GM19324 (cell line): ENCODE measurements around the gene PKD2L1.
A peak's percentile ranks its signal among the peaks of the same experiment; 100 is the strongest.
"Not testable (repeated sequence)": the region's sequence is repeated elsewhere in the genome, so short reads cannot be mapped to it uniquely, and the experiment has no call there.

ENCODE experiments used
- ATAC-seq: cut with Tn5 transposase; IDR thresholded peaks from one replicate; pipeline ENCODE4 v1.9.1; 2021; ENCODE audit warnings: mild to moderate bottlenecking, moderate library complexity; ENCODE audit not compliant: unreplicated experiment, low FRiP score

Gene PKD2L1

DNA sequence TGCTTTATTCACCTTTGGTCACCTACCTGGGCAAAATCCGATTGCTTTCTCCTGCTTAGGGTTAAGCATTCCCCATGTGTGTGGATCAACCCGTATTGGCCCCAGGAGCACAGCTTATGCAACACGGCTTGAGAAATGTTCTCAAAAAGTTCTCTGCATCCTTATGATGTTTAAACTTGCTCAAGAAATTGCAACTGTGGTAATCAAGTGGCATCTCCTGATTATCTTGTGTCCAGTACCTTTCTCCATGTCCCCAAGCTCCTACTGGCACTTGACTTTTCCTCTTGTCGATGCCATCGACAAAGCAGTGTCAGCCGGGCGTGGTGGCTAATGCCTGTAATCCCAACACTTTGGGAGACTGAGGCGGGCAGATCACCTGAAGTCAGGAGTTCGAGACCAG is 4.7 kb upstream of the PKD2L1 start:
- ATAC-seq = no peak

DNA sequence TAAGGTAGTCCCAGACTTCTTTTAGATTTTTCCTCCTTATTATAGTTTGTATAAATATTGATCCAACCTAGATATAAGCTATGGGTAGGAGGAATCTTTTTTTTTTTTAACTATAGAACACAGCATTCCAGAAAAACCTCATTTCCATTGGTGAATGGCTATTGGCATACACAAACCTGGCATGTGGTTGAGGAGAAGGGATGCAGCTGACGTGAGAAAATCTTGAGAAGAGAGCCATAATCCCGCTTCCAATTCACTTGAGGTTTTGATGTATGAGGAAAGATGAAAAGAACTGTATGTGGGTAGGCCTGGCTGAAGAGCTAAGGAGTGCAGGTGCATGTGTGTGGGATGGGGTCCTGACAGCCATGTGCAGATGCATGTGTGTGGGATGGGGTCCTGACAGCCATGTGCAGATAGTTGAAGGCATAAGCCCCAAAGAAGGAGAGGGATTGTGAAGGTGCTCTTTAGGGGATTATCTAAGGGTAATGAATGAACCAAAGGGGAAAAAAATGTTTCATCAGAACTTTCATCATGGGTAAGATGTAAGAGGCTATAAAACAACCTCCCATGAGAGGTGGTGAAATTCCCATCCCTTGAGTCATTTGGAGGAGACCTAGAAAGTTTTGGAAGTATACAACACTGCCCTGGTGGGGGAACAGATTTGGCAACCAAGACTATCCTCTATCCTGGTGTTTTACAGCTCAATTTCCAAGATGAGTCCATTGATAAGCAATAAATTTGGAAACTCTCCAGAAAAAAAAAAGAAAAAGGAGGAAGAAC is 3.8 kb upstream of the PKD2L1 start:
- ATAC-seq = no peak

DNA sequence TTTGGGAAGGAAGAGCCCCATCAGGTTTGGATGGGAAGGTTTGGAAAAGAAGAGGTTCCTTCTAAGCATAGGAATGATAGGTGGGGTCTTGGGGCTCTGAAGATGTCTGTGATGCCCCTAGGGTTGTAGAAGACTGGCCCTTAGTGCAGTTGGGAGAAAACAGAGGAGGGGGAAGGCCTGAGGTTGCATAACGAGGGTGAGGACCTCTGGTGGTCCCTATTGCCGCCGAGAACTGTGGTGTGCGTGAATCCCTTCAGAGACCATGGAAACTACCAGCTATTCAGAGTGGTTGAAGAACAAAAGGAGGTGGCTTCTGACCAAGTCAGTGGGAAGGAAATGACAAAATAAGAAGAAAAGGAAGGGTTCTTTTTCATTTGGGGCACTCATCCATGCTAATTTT is 3.1 kb upstream of the PKD2L1 start:
- no peak for ATAC-seq

DNA sequence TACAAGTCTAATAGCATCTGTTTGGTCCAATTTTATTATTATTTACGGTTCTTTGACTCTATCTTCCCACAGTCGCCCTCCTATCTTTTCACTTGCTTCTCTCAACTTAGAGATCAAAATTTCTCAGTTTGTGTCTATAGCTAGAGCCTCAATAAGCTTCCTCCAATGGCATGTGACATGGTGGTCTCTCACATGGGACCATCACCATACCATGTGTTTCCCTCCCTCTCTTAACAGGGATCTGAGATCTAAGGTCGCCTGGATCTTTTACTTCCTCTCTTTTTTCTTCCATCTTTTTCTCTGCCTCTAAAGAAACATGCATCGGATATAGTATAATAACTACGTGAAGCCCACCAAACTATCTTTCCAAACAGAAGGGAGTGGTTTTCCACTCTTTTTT is 1.8 kb downstream of the PKD2L1 start:
- ATAC-seq = no peak

DNA sequence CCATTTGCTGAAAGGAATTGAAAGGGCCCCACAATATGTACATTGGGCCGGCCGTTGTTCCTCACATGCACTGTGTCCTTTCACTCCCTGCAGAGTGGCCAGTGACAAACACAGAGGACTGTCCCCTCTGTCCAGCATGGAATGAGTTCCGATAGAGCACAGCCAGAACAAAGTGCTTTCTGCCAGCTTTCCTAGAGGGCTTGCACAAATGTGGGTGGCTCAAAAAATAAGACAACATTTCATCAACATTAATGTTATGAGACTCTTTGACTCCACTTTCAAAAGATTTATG is 2.4 kb downstream of the PKD2L1 start:
- ATAC-seq = no peak

DNA sequence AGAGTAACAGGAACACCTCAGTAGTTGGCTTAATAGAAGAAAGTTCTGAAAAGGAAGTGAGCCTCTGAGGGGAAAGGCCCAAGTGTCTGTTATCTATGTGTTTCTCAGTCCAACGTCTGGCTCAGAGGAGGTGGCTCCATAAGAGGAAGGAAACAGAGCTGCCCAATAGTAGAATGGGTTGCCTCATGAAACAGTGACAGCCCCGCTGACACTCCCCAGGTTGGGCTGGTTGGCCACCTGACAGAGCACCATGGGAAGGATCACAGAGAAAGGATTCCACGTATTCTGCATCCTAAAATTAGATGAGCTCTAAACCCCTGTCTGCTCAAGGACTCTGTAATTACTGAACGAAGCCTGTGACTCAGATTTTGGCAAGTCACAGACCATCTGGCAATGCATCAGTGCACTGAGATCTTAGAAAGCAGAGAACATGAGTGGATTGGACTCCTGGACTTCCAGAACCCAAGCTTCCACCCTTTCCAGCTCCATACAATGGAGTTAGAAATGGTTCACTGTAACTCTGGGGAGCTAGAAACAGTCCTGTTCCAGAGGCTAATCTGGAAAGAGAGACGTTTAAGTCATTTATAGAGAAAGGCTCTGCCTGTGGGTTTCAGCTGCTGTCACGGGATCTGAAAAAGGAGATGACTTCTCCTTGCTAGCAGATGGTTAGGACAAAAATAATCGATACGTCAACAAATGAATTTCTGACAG is 2.9 kb downstream of the PKD2L1 start:
- ATAC-seq = peak; percentile 92

DNA sequence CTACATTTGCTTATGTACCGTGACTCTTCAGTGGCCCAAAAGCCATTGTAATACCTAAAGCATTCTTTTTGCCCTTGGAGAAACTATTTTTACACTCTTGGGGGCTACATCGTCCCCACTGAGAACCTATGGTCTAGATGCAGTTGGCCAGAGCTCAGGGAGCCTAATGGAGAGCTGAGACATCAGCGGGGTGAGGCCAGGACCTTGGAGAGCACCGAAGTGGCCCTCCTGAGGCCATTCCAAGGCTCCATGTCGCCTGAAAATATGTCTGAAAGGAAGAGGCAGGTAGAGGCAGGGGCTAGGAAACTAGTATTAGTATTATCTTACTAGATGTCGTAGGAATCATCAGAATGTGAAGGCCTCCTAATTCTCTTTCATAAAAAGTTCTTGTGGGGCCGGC is 4.9 kb downstream of the PKD2L1 start:
- no peak for ATAC-seq

DNA sequence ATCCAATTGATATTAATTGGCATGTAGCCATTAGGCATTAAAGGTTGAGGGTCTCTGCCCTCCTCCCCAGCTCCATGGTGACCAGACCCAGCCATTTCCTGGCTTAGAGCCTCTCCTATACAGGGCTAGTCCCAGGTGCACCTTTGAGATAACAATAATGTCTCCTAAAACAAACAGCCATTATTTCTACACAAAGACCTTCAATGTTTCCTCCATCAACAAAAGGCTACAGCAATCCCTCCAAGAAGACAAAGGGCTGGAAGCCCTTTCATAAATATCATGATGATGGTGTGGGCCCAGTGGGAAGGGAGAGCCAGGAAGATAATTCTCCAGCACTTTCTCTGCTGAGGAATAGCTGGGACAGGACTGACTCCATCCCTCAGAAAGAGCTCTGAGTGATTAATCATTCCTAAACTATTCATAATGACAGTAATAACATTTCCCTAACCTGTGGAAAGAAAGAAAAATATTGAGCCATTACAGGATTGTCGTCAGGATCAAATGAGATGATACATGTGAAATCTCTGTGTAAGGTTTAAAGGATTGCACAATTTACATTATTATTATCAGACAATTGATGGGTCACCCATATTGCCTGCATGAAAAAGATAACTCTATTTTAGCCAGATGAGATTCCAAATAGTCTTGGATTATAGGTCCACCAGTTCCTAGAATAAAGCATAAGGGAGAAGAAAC is 10.2 kb downstream of the PKD2L1 start:
- no peak for ATAC-seq

DNA sequence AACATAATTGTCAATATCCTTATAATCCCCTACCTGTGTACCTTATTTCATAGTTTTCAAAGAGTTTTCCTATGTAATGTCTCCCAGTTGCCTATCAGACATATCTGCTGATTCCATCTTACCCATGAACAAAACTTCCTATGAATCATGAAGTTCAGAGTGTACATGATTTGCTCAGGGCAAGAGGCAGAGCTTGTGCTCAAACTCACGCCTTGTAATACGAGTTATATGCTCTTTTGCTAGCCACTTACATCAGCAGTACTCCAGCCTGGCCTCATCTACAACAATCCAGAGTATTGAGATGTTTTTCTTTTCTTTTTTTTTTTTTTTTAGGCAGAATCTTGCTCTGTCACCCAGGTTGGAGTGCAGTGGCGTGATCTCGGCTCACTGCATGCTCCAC is 11.8 kb downstream of the PKD2L1 start:
- no peak for ATAC-seq

DNA sequence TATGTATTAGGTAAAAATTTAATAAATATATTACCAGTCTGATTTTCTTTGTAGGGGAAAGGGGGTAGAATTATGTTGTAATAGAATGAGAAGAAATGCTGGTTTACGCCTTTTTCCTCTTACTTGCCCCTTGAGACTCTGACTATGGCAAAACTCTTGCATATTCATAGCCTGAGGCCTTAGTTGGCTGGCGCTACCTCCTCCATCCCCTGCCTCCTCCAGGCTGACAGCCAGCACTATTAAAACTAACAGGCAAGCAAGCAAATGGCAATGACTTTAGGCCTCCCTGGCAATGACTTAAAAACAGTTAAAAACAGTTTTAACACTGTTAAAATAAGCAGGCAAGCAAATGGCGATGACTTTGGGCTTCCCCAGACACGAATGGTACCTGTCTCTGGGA is 14.4 kb downstream of the PKD2L1 start:
- no peak for ATAC-seq

DNA sequence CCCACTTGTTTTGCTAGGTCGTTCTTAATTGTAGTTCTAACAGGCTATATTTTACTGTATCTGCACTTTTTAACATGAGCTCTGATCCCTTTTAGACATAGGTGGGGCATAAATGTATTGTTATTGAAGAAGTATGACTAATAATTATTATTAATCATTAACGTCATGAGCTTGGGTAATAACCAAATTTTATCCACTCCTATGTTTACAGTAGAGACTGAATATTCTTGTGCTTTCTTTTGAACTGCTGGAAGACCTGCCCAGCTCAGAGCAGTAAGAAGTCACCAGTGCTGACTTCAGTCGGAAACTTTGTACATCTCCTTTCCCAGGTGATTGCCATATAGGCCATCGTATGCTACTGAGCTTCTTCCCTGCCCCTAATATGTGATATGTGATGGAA is 18.7 kb downstream of the PKD2L1 start:
- ATAC-seq = no peak

DNA sequence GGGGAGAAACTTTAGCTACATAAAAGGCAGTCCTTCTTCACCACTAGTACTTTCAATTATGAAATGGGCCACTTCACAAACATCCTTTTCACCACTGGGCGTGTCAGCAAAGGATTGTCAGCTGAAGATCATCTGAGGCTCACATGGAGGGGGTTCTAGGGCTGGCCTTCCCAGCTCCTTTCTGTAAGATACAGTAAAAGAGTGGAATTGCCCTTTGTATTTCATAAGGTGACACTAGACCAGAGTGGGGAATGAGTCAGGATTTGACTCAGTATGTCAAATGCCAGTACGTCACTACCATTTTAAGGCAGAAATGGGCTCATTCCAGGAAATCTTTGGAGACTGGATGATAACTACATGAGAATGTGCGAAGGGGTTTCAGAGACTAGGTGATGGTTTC is 22.3 kb downstream of the PKD2L1 start:
- no peak for ATAC-seq

DNA sequence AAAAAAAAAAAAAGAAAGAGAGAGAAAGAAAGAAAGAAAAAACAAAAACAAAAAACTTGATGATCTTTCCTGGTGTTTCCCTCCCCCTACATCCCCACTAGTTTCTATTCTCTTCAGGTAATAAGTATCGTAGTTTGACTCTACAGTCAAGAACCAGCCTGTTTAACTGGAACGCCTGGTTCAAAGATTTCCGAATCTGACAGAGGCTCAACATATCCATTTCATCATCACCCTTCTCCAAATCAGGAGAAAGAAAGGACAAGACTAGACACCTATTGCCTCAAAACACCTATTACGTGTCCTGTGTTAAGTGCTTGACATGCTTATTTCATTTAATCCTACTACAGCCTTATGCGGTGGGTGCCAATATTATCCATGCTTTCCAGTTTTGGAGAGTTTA is 23.2 kb downstream of the PKD2L1 start:
- ATAC-seq = no peak

DNA sequence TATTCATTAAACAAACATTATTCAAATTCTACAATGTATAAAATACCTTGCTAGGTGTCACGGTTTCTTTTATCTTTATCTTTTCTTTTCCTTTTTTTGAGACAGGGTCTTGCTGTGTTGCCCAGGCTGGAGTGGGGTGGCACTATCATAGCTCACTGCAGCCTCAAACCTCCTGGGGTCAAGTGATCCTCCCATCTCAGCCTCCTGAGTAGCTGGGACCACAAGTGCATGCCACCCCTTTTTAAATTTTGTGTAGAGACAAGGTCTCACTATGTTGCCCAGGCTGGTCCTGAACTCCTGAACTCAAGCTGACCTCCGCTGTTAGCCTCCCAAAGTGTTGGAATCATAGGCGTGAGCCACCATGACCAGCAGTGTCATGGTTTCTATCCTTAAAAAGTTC is 25.6 kb downstream of the PKD2L1 start:
- ATAC-seq = no peak

DNA sequence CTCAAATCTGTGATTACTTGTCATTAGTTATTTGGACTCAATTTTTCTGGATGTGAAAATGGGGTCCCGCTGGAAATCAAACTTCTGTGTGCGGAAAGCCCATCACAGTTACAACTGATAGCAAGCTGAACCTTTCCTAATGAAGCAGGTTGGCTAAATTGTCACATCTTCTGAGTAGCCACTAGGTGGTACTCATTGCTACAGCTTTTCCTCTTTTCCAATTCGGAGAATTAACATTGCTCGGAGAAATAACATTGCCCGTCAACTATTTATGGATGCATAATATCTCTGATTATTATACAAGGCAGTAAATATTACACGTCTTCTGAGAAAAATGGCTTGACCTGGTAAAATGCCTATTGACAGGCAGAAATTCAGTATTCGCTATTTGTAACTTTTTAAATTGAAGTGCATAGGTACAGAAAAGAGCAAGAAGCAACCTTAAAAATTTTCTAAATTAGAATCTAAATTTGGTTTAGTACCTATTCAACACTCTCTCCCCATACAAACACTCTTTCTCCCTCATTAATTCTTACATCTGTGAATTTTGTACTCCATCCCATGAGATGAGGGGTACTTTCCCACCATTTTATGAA is 26.2 kb downstream of the PKD2L1 start:
- no peak for ATAC-seq

DNA sequence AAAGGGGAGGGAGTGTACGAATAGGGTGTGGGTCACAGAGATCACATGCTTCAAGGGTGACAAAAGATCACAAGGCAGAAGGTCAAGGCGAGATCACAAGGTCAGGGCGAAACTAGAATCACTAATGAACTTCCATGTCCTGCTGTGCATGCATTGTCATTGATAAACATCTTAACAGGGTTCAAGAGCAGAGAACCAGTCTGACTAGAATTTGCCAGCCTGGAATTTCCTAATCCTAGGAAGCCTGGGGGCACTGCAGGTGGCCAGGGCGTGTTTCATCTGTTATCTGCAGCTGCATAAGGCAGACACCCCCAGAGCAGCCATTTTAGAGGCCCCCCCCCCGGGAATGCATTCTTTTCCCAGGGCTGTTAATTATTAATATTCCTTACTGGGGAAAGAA is 28.9 kb downstream of the PKD2L1 start:
- ATAC-seq = not testable (repeated sequence)

DNA sequence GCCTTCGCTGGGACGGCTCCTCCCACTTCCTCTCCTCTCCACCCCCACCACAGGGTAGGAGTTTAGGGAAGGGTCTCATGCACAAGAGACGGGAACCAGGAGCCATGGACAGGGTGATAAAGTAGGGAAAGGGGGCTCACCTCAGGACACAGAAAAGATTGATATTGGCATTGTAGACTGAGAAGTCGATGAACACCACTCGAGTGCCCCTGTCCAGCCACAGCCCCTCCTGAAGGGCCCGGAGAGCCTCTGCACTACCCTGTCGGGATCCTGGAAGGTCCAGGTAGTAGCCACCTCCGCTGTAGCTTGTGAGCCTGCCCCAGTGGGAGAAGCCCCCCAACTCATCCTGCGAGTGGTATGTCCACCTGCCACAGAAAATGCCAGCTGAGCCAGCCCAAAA is 32.8 kb downstream of the PKD2L1 start:
- no peak for ATAC-seq

DNA sequence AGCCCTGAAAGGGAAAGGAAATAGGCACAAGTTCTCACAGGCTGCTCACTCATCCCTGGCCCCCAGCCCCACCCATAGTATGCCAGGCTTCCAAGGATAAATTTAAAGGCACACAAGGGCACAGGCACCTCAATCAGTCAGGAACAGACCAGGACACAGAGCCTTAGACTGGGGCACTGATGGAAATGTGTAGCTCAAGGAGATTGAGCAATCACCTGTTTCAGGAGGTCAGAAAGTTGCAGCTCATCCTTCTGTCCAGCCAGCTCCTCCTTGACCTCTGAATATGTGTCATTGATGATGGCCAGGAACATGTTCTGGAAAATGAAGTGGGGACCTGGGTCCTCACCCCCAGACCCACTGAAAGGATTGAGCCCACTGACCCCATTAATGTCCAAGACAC is 37.0 kb downstream of the PKD2L1 start:
- no peak for ATAC-seq

DNA sequence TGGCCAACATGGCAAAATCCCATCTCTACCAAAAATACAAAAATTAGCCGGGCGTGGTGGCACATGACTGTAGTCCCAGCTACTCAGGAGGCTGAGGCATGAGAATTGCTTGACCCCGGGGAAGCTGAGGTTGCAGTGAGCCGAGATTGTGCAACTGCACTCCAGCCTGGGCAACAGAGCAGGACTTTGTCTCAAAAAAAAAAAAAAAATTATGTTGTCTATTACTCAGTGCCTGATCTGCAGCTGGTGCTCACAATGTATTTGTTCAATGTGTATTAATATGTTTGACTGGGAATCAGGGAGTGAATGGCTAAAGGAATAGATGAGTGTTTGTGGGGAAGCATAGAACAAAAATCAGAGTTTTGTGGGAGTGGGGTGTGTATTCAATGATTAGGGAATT is 37.7 kb downstream of the PKD2L1 start:
- not testable (repeated sequence) for ATAC-seq

DNA sequence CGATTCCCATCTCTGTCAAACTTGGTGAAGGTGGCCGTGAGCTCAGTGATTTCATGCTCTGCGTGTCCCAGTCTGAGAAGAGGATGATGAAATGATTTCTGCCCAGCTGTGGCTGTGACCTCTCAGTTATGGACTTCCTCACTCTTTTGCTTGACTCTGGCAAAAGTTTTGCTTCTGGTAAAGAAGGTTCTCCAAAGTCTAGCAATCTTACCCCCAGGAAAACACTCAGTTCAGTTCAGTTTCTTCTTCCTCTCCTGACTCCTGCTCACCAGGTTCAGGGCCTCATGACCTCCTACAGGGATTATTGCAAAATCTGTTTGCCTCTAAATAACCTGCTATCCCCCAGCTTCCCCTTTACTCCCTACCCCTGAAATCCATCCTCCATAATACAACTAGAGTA is 38.7 kb downstream of the PKD2L1 start:
- ATAC-seq = no peak

DNA sequence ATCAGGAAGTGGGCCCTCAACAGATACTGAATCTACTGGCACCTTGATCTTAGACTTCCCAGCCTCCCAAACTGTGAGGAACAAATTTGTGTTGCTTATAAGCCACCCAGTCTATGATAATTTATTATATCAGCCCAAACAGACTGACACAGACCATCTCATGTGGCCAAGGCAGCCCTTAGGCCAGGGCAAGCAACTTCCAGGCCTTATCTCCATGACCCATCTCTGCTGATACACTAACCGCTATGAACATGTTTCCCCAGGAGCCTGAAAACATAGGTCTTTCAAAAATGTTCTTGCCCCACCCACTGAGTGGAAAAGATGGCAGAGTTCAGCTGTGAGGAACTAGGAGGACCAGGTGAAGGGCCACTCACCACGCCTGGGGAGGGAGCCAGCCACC is 40.4 kb downstream of the PKD2L1 start:
- no peak for ATAC-seq

DNA sequence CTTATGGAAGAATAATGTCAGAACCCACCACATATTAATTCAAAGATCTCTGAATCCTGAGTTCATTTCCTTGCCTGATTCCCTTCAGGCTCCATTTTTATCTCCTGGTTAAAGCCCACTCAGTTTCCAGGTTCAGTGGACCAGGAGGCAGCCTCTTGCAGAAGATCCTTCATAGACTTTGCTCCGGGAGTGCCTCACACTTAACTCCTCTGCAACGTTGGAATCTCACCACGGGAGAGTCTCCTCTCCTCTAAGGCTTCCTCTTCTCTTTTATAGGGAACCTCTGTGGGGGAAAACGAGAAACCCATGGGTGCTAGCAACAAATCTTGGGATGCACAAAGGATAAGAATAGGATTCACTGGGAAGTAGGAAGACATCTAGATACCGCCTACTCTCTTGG is 41.8 kb downstream of the PKD2L1 start:
- no peak for ATAC-seq
